IPS-15b (cell line): ENCODE results near the gene FAAH.

Source experiments
- H3K27me3 ChIP-seq: one replicate; pipeline ENCODE4 v1.6.1; 2013; ENCODE audit warnings: low read length; ENCODE audit not compliant: control insufficient read depth, insufficient read depth
- H3K36me3 ChIP-seq: one replicate; pipeline ENCODE4 v1.6.1; 2013; ENCODE audit warnings: low read length; ENCODE audit not compliant: control insufficient read depth, insufficient read depth
- H3K4me1 ChIP-seq: one replicate; pipeline ENCODE4 v1.6.1; 2013; ENCODE audit warnings: mild to moderate bottlenecking, low read length; ENCODE audit not compliant: control insufficient read depth, insufficient read depth
- H3K4me3 ChIP-seq: one replicate; pipeline ENCODE4 v1.5.1; 2013; ENCODE audit warnings: low read depth, low read length
- H3K9ac ChIP-seq: one replicate; pipeline ENCODE4 v1.6.1; 2013; ENCODE audit warnings: low read depth, mild to moderate bottlenecking, low read length
- H3K9me3 ChIP-seq: one replicate; pipeline ENCODE4 v1.6.1; 2013; ENCODE audit warnings: mild to moderate bottlenecking, low read length; ENCODE audit not compliant: control insufficient read depth, insufficient read depth

FAAH gene

DNA sequence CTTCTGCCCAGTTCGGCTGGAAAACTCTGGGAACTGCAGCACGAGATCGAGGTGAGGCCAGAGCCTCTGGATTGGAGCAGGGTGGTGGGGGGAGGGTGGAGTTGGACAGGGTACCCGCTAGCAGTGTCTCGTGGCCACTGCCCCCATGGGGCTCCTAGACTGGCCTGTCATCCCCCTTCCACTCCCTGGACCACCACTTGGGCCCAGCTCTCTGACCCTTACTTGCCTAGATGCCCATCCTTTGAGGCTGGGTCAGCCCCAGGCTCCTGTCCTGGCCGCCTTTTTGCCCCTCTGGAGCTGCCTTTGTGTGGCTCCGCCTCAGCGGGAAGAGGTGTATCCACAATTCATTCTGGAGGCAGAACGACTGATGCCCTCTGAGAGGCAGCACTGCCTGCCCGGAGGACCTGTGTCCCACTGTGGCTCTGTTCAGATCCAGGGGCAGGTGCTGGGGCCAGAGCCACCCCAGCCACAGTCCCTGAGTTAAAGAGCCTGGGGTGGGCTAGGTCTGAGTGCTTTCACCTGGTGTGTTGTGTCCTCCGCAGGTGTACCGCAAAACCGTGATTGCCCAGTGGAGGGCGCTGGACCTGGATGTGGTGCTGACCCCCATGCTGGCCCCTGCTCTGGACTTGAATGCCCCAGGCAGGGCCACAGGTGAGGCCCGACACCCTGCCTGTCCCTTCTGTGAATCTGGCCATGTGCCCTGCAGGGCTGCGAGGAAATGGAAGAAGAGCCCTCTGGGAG, 17.7 kb downstream of the FAAH start:
- Histone ChIP-seq H3K4me3 (no peak overlapping the region), H3K27me3 (peaks cover 5% of the 10 kb centered on the region), H3K9me3 (no peaks in the 10 kb centered on the region), H3K4me1 (peaks cover 6% of the 10 kb centered on the region), H3K36me3 (peaks cover 3% of the 10 kb centered on the region), H3K9ac (no peak overlapping the region)

DNA sequence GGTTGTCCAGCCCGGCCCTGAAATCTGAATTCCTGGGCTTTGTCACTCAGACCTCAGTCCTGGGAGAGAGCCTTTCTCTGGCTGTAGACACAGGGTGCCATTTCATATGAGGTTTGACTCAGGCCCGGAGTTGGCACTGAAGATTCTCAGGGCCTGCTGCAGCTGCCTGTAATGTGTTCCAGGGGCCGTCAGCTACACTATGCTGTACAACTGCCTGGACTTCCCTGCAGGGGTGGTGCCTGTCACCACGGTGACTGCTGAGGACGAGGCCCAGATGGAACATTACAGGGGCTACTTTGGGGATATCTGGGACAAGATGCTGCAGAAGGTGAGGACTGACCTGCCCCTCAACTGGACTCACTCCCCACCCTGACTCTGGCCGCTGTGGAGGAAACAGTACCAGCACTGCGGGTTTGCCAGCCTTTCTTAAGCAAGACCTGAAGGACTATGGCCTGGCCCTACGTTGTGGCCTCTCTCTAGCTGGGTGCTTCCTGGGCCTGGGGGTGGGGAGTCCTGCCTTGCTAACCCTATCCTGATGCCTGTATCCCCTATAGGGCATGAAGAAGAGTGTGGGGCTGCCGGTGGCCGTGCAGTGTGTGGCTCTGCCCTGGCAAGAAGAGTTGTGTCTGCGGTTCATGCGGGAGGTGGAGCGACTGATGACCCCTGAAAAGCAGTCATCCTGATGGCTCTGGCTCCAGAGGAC, 18.9 kb downstream of the FAAH start:
- Histone ChIP-seq H3K4me3 (no peak overlapping the region), H3K9ac (no peak overlapping the region), H3K4me1 (no peaks in the 10 kb centered on the region), H3K36me3 (peaks cover 3% of the 10 kb centered on the region), H3K27me3 (no peaks in the 10 kb centered on the region), H3K9me3 (no peaks in the 10 kb centered on the region)

DNA sequence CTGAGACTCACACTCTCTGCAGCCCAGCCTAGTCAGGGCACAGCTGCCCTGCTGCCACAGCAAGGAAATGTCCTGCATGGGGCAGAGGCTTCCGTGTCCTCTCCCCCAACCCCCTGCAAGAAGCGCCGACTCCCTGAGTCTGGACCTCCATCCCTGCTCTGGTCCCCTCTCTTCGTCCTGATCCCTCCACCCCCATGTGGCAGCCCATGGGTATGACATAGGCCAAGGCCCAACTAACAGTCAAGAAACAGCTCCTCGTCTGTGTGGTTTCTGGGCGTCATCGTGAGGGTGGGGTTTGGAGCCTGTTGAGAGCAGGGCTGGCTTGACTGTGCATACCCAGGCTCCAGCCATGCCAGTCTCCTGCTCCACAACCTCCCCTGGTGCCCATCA, 19.5 kb downstream of the FAAH start:
- peaks cover 3% of the 10 kb centered on the region for H3K36me3 ChIP-seq

GRCh38 chr1:46415514-46415913, 21.4 kb downstream of the FAAH start:
- H3K9ac ChIP-seq: no peak overlapping the region
- H3K9me3 ChIP-seq: no peaks in the 10 kb centered on the region
- H3K4me1 ChIP-seq: no peaks in the 10 kb centered on the region
- peaks cover 3% of the 10 kb centered on the region for H3K36me3 ChIP-seq
- H3K4me3 ChIP-seq: no peak overlapping the region
- H3K27me3 ChIP-seq: no peaks in the 10 kb centered on the region

More for the DNA sequence above, 19.5 kb downstream of the FAAH start:
- Histone ChIP-seq H3K4me3 (no peak overlapping the region), H3K4me1 (no peaks in the 10 kb centered on the region), H3K9ac (no peak overlapping the region), H3K27me3 (no peaks in the 10 kb centered on the region), H3K9me3 (no peaks in the 10 kb centered on the region)

GRCh38 chr1:46418976-46419375, 24.9 kb downstream of the FAAH start:
- Histone ChIP-seq H3K4me3 (no peak overlapping the region), H3K27me3 (no peaks in the 10 kb centered on the region), H3K4me1 (no peaks in the 10 kb centered on the region), H3K9me3 (no peaks in the 10 kb centered on the region), H3K9ac (no peak overlapping the region), H3K36me3 (no peaks in the 10 kb centered on the region)

- H3K4me3 ChIP-seq: no peak overlapping the region
- H3K9me3 ChIP-seq: no peaks in the 10 kb centered on the region
- H3K27me3 ChIP-seq: no peaks in the 10 kb centered on the region
- H3K9ac ChIP-seq: no peak overlapping the region
- no peaks in the 10 kb centered on the region for H3K4me1 ChIP-seq
- H3K36me3 ChIP-seq: no peaks in the 10 kb centered on the region
These were observed 26.4 kb downstream of the FAAH start for GRCh38 chr1:46420533-46420915.

DNA sequence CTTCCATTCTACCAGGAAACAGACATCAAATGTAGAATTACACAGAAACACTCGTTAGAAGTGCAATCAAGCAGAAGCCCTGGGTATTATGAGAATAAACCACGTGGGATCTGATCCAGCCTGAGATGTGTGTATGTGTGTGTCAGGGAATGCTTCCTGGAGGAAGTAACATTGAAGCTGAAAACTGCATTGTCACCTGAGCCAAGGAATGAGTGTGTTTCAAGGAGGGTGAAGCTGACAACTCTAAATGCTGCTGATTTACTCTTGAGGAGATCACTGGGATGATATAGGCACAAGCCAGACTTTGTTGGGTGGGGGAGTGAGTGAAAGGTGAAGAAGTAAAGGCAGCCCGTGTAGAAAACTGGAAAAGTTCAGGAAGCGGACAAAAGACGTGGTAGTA, 27.6 kb downstream of the FAAH start:
- H3K9me3 ChIP-seq: no peaks in the 10 kb centered on the region
- no peaks in the 10 kb centered on the region for H3K36me3 ChIP-seq
- no peak overlapping the region for H3K9ac ChIP-seq
- H3K4me1 ChIP-seq: no peaks in the 10 kb centered on the region
- H3K27me3 ChIP-seq: no peaks in the 10 kb centered on the region
- H3K4me3 ChIP-seq: no peak overlapping the region

DNA sequence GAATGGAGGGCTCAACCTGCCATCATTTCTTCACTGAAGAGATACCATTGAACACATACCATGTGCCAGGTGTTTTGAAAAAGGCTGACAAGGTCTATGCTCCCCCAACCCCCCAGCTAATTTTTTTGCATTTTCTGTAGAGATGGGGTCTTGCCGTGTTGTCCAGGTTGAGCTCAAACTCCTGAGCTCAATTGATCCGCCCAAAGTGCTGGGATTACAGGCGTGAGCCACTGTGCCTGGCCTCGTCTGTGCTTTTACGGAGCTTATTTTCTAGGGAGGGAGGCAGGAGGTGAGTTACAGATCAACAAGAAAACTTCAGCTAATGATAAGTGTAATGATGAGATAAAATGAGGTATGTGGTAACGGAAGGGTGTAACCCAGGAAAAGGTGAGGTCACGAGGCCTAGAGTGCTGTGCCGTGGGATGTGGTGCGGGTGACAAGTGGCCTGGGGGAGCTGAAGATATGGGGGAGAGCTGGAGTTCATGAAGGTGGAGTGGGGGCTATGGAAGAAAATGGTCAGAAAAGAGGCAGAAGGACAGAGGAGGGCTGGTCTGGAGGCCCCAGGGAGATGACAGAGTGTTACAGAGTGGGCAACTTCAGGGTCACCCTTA, 28.2 kb downstream of the FAAH start:
- no peaks in the 10 kb centered on the region for H3K27me3 ChIP-seq
- H3K4me1 ChIP-seq: no peaks in the 10 kb centered on the region
- H3K9me3 ChIP-seq: no peaks in the 10 kb centered on the region
- no peak overlapping the region for H3K9ac ChIP-seq
- H3K4me3 ChIP-seq: no peak overlapping the region
- H3K36me3 ChIP-seq: no peaks in the 10 kb centered on the region

- no peaks in the 10 kb centered on the region for H3K27me3 ChIP-seq
- no peaks in the 10 kb centered on the region for H3K4me1 ChIP-seq
- H3K9ac ChIP-seq: no peak overlapping the region
- no peak overlapping the region for H3K4me3 ChIP-seq
- no peaks in the 10 kb centered on the region for H3K9me3 ChIP-seq
- no peaks in the 10 kb centered on the region for H3K36me3 ChIP-seq
These were observed 29.6 kb downstream of the FAAH start for GRCh38 chr1:46423574-46424240.

- Histone ChIP-seq H3K36me3 (no peaks in the 10 kb centered on the region), H3K4me3 (no peak overlapping the region), H3K9me3 (no peaks in the 10 kb centered on the region), H3K9ac (no peak overlapping the region), H3K4me1 (no peaks in the 10 kb centered on the region), H3K27me3 (no peaks in the 10 kb centered on the region)
These were observed 30.6 kb downstream of the FAAH start for GRCh38 chr1:46424730-46425129.

DNA sequence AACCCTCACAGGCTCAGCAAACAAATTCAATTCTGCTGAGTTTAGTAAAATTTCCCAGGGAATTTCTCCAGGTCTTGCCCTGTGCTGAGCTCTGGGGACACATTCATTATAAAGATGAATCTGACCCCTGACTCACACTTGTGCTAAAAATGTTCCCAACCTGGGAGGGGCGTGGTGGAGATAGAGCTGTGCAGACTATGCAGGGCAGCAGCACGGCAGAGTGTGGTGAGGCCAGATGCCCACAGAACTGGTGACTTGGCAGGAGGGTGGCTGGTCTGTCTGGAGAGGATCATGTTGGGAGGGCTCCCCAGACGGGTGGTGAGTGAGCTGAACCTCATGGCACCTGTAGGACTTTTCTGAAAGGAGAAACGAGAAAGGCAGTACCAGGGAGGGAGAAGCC, 31.6 kb downstream of the FAAH start:
- Histone ChIP-seq H3K36me3 (no peaks in the 10 kb centered on the region), H3K4me1 (no peaks in the 10 kb centered on the region), H3K27me3 (no peaks in the 10 kb centered on the region), H3K9me3 (no peaks in the 10 kb centered on the region), H3K4me3 (no peak overlapping the region), H3K9ac (no peak overlapping the region)
